ENCODE measurements around the gene CHST11. TPM values are rescaled to one million over a fixed set of nuclear protein-coding genes. Genes with fewer than 3 reads are reported as not detected.

The CHST11 gene
- polyA plus RNA-seq, 1 donor (not counting 4 experiments of a cell fraction or from before 2014, with no cell fraction given): 11.9 TPM

DNA sequence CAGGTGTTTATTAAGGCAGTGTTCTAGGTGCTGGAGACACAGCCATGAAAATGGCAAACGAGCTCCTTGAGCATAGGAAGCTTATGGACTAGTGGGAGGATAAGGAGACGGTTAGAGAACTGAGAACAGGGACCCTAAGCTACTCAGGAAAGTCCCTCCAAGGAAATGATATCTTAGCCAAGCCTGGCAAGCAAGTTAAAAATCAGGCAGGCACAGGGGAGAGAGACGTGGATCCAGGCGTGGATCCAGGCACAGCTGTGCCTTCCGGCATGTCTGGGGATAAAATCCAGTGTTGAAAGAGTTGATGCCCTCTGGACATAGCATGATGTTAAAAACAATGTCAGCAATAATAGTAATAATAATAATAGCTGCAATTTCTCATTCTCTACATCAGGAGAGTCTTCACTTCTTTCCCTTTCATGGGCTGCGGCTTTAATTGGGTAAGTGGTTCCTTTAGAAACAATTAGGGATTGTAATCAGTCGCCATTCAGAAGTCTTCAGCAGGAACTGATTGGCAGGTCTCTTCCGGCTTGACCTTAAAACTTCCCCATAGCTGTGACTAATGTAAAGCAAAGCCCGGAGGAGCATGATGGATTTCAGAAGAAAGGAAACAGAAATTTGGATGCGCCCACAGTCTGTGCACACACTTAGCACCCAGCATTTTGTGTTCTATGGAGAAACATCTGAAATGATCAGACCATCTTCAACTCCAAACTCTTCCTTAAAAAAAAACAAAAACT lies 271.1 kb downstream of the CHST11 start:
- Histone ChIP-seq H3K9me3 (ENCODE audit: control insufficient read depth, low read depth, low read length) (no peaks in the 10 kb centered on the region), H3K4me1 (ENCODE audit: control insufficient read depth, extremely low read depth, insufficient read depth, low read length) (no peaks in the 10 kb centered on the region), H3K9ac (ENCODE audit: control insufficient read depth, extremely low read depth, insufficient read depth, low read length) (no peak overlapping the region), H2AFZ (ENCODE audit: control insufficient read depth, low read length) (no peak overlapping the region), H3K79me2 (ENCODE audit: control insufficient read depth, insufficient read depth, low read length) (no peaks in the 10 kb centered on the region), H3K4me2 (ENCODE audit: control insufficient read depth, extremely low read depth, insufficient read depth, low read depth, low read length) (no peak overlapping the region), H3K9me1 (ENCODE audit: control insufficient read depth, extremely low read depth, insufficient read depth, low read length) (no peaks in the 10 kb centered on the region), H3K4me3 (ENCODE audit: control insufficient read depth in 2 of 3, extremely low read depth in 1 of 3, insufficient read depth in 2 of 3, low read depth in 1 of 3, low read length in 3 of 3) (no peak overlapping the region), H3K27me3 (ENCODE audit: control insufficient read depth, extremely low read depth, insufficient read depth, low read length) (no peaks in the 10 kb centered on the region), H4K20me1 (ENCODE audit: control insufficient read depth, extremely low read depth, insufficient read depth, low read length) (no peaks in the 10 kb centered on the region), H3K36me3 (ENCODE audit: control insufficient read depth in 2 of 2, extremely low read depth in 1 of 2, insufficient read depth in 2 of 2, low read length in 2 of 2) (peaks cover 0 to 2% of the 10 kb centered on the region in 2 experiments), H3K27ac (ENCODE audit: control insufficient read depth, insufficient read depth, low read length) (no peak overlapping the region)
- TF ChIP-seq EZH2 (IDR thresholded peaks at IDR 0.05; ENCODE audit: low read length): no peak
- TF ChIP-seq, protein P1, sequence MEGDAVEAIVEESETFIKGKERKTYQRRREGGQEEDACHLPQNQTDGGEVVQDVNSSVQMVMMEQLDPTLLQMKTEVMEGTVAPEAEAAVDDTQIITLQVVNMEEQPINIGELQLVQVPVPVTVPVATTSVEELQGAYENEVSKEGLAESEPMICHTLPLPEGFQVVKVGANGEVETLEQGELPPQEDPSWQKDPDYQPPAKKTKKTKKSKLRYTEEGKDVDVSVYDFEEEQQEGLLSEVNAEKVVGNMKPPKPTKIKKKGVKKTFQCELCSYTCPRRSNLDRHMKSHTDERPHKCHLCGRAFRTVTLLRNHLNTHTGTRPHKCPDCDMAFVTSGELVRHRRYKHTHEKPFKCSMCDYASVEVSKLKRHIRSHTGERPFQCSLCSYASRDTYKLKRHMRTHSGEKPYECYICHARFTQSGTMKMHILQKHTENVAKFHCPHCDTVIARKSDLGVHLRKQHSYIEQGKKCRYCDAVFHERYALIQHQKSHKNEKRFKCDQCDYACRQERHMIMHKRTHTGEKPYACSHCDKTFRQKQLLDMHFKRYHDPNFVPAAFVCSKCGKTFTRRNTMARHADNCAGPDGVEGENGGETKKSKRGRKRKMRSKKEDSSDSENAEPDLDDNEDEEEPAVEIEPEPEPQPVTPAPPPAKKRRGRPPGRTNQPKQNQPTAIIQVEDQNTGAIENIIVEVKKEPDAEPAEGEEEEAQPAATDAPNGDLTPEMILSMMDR (optimal IDR thresholded peaks at IDR 0.05 in 1 of 3, IDR thresholded peaks at IDR 0.05 in 1 of 3, conservative IDR thresholded peaks at IDR 0.05 in 1 of 3; ENCODE audit: extremely low read depth in 1 of 3, insufficient read depth in 2 of 3, low read length in 3 of 3): no peak
- FAIRE-seq (peak; percentile 39), DNase-seq (ENCODE audit: low read depth, low spot score) (no peak)
- dilution Hi-C loops (cut with MboI; ENCODE audit: extremely low pct_ligation_motif_present, low sequenced_read_pairs): no loop called here

DNA sequence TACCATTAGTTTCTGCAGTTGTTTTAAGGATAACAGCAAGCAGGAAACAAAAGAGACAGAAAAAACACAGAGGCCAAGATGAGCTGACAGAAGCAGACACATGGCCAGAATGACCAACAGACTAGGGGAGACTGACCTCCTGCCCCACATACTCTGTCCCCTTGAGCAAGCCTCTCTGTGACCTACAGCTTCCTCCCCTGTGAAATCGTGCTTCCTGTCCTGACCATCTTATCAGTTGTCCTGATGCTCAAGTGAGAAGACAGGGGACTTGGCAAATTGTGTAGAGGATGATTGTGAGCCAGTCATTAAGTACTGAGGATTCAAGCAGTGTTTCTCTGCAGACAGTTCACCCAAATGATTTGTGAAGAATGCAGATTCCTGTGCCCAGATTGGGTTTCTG lies 272.3 kb downstream of the CHST11 start:
- H3K27ac ChIP-seq (ENCODE audit: control insufficient read depth, insufficient read depth, low read length): no peak overlapping the region
- no peak overlapping the region for H3K9ac ChIP-seq (ENCODE audit: control insufficient read depth, extremely low read depth, insufficient read depth, low read length)
- no peaks in the 10 kb centered on the region for H3K9me1 ChIP-seq (ENCODE audit: control insufficient read depth, extremely low read depth, insufficient read depth, low read length)
- DNase-seq (ENCODE audit: low read depth, low spot score) (no peak), FAIRE-seq (no peak)
- TF ChIP-seq, protein P1 (optimal IDR thresholded peaks at IDR 0.05 in 1 of 3, IDR thresholded peaks at IDR 0.05 in 1 of 3, conservative IDR thresholded peaks at IDR 0.05 in 1 of 3; ENCODE audit: extremely low read depth in 1 of 3, insufficient read depth in 2 of 3, low read length in 3 of 3): no peak
- TF ChIP-seq EZH2 (IDR thresholded peaks at IDR 0.05; ENCODE audit: low read length): no peak
- no peaks in the 10 kb centered on the region for H3K9me3 ChIP-seq (ENCODE audit: control insufficient read depth, low read depth, low read length)
- H2AFZ ChIP-seq (ENCODE audit: control insufficient read depth, low read length): no peak overlapping the region
- no peaks in the 10 kb centered on the region for H3K27me3 ChIP-seq (ENCODE audit: control insufficient read depth, extremely low read depth, insufficient read depth, low read length)
- no peak overlapping the region for H3K4me3 ChIP-seq (ENCODE audit: control insufficient read depth in 2 of 3, extremely low read depth in 1 of 3, insufficient read depth in 2 of 3, low read depth in 1 of 3, low read length in 3 of 3)
- H3K4me2 ChIP-seq (ENCODE audit: control insufficient read depth, extremely low read depth, insufficient read depth, low read depth, low read length): no peak overlapping the region
- H3K4me1 ChIP-seq (ENCODE audit: control insufficient read depth, extremely low read depth, insufficient read depth, low read length): no peaks in the 10 kb centered on the region
- no peaks in the 10 kb centered on the region for H4K20me1 ChIP-seq (ENCODE audit: control insufficient read depth, extremely low read depth, insufficient read depth, low read length)
- dilution Hi-C loops (cut with MboI; ENCODE audit: extremely low pct_ligation_motif_present, low sequenced_read_pairs): no loop called here
- H3K79me2 ChIP-seq (ENCODE audit: control insufficient read depth, insufficient read depth, low read length): no peaks in the 10 kb centered on the region
- peaks cover 0 to 2% of the 10 kb centered on the region in 2 experiments for H3K36me3 ChIP-seq (ENCODE audit: control insufficient read depth in 2 of 2, extremely low read depth in 1 of 2, insufficient read depth in 2 of 2, low read length in 2 of 2)
